T-helper 2 cell (primary cell): ENCODE data around the gene CAPZB.

Experiments
- DNase-seq, 5 experiments: peaks; one replicate each; pipeline versions ENCODE4 v3.0.0 to v3.0.0-alpha.2; 2012 to 2022

The CAPZB gene

GRCh38 chr1:19381261-19381660, 104.1 kb downstream of the CAPZB start:
- DNase-seq = no peak

DNA sequence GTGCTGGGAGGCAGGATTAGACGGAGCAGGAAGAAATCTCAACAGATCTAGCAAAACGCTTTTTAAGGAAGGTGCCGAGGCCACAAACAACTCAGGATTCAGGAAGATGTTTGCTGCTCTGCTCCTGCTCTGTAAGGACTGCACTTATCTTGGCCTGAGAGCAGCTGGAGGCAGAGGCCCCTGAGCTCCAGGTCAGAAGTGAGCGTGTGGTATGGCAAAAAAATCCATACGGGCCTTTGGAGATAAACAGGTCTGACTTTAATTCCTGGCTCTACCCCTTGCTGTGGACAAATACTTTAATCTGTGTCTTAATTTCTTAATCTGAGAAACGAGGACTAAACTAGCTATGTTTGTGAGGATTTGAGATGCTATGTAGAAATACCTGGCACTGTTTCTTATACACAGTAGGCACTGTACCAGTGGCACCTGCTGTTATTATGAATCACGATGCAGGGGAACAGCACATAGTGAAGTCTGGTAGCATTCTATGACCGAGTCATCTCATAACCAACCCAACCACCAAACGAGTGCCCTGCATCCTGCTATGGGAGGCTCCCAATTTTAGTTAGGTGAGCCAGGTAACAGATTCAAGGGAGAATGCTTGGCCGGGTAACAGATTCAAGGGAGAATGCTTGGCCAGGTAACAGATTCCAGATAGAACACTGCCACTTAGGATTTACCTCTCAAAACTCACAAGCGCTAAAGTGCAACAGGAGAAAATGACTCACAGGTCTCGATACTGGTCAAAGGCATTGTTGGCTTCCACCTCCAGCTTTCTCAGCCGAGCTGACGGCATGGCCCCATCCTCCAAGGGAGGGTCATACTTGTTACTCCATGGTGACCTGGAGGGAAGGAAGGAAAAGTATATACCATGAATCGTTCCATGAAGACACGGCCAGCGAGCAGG, 107.3 kb downstream of the CAPZB start:
- peak in 1 of 5 experiments; percentile 49 for DNase-seq

GRCh38 chr1:19376428-19377372, 108.6 kb downstream of the CAPZB start:
- DNase-seq = no peak

DNA sequence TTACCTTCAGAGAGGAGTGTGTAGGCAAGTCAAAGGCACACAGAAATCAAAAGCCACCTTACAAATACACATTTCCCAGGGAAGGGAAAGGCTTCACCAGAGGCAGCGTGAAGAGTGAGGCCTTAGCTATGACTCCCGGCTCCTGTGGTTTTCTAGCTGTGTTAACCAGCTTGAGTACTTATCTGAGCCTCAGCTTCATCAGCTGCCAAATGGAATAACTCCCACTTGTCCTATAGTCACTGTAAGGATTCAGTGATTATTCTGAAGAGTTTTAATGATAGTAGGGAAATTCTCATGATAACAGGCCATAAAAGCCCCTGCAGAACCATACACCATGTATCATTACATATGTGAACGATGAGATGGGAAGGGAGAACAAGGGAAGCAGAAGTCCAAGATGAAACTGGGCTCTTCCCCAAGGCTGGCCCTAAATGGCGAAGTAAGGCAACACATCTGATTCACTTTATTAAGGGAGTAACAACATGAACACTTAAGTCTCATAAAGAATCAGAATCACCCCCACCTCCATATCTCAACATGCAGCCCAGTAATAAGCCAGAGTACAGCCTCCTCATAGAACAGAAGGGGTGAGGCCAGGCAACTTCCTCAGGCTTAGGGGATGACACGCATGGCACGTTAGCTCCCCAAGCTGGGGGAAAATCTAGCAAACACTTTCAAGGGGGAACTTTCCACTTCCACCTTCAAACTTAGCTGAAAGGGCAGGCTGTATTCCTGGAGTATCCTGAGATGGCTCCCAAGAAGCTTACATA, 109.5 kb downstream of the CAPZB start:
- no peak for DNase-seq

DNA sequence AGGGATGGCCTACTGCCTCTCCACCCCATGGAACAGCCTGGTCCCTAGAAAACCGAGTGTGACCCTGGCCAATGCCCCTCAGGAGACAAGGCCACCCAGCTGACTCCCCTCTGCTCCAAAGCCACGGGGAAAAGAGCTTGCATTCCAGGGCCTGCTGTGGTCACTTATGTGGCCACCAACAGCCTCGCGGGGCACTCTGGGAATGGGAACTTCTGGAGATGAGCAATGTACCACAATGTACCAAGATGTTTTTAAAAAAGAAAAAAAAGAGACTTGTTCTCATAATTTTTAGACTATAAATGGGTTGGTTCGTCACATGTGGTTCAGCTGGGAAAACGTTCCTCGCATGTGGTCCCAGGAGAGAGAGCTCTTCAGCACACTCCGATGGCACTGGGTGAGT, 110.4 kb downstream of the CAPZB start:
- DNase-seq = no peak

DNA sequence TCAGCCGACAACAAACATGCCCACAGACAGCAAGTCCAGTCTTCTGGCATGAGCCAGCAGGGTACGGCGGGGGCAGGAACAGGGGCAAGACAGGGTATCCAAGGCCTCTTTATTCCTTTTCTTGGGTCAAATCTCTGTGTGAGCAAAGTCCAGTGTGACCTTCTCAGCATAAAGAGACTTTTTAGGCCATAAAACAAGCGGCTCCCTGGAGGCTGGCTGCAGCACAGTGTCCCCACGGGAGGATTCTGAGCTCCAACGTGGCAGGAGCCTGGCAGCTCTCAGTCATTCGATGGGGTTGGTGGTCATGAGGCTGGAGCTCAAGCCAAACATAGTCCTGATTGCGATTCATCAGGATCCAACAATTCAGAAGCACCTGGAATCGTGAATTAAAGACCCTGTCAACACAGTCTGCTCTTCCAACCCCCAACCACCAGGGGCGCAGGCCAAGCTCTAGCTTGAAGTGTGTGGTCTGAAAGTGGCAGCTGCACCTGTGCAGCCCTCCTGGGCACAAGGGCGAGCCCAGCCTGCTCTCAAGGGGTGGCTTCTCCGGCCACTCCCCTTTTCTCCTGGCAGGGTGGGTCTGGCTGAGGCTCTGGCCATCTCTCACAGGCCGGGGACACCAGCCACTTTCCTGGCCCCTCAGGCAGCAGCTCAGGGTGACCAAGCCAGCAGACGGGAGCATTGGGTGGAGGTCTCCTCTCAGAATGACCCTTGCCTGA, 111.1 kb downstream of the CAPZB start:
- DNase-seq = no peak

DNA sequence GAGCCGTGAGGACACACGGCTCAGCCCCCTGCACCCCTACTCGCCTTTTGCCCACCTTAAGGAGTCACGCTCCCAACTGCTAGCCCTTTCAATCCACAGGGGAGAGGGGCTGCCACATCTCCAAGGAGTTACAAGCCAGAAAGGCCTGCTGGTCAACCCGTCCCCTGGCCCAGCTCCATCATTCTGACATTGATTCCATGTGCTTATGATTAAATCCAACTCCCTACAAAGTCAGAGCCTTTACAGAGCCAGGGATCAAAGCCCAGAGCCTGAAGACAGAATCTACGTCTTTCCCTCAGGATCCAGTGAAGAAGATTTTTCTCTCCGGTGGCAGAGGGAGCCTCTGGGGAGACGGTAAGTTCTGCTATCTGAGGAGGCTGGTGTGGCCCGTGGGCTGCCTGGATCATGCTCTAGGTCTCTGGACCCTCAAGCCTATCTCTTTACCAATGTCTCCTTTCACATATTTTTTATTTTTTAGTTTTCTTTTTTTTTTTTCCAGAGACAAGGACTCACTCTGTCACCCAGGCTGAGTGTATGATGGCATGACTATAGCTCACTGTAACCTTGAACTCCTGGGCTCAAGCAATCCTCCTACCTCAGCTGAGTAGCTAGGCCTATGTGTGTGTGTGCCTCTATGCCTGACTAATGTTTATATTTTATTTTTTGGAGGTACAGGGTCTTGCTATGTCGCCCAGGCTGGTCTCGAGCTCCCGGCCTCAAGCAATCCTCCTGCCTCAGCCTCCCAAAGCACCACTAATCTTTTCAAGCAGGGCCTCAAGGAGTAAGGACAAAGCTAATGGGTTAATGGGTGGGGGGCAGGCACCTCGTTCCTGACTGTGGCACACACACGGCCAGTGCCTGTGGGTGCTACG, 111.9 kb downstream of the CAPZB start:
- no peak for DNase-seq

- no peak for DNase-seq
Measured at GRCh38 chr1:19372602-19373001, 112.7 kb downstream of the CAPZB start.

- DNase-seq = no peak
Measured at GRCh38 chr1:19372136-19372514, 113.2 kb downstream of the CAPZB start.

DNA sequence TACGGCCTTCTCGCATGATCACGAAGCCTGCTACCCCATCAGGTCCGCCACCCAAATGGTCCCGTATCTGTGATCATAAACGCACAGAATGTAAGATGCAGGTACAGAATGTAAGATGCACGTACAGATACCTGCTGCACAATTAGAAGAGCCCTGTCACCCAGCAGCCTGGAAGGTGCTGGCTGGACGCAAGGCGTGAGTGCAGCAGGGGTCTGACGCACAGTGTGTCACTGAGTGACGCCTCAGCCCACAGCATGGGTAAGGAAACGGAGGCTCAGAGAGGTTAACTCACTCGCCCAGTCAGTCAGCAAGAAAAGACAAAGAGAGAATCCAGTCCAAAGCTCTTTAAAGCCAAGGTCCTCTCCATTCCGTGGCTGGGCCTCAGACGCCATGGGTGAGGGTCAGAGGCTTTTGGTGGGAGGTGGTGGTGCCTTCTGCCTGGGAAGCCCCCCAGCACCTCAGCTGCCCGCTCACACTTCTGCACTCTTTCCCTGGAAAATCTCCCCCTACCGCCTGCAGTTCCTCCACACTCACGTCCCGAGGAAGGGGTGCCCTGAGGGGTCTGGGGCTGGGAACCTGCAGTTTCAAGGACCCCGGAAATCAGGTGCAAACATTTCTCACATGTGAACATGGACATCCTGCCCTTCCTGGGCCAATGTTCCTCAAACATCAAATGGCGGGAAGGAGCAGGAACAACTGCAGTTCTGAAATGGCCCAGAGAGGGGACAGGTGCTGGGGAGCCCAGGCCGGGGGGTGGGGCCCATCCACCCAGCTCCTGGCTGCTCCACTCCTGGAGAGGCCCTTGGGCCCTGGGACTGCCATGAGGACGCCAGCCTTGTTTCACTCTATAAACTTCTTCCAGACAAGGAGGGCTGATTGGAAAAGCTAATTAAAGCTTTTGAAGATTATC, 113.9 kb downstream of the CAPZB start:
- DNase-seq = no peak

GRCh38 chr1:19370453-19371170, 114.7 kb downstream of the CAPZB start:
- no peak for DNase-seq

- DNase-seq = no peak
Measured at GRCh38 chr1:19369396-19370090, 115.8 kb downstream of the CAPZB start.

DNA sequence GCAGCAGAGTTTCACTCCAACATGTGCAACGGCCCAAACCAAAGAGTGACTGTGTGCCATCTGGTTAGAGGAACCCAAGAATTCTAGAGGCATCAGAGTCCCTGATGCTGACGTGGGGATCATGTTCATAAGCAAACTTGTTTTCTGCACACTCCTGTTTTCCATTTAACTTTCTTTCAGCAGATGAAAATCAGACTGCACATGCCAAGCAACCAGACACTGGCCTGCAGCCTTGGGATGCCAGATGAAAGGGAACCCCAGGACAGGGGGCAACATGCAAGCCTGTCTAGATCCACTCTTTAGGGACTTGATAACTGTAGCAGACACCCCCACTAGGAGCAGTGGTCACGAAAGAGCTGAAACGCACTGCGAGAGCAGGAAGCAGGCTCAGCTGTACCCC, 116.4 kb downstream of the CAPZB start:
- no peak for DNase-seq

GRCh38 chr1:19368050-19368449, 117.3 kb downstream of the CAPZB start:
- no peak for DNase-seq

- DNase-seq = no peak
Measured at GRCh38 chr1:19367584-19368041, 117.7 kb downstream of the CAPZB start.

GRCh38 chr1:19366599-19367536, 118.5 kb downstream of the CAPZB start:
- no peak for DNase-seq

- DNase-seq = no peak
Measured at GRCh38 chr1:19365721-19366120, 119.6 kb downstream of the CAPZB start.
